ENCODE results near the gene KLRF2.

Gene KLRF2

GRCh38 chr12:9941838-9942237 is 60.5 kb downstream of the KLRF2 start:
- DNase-seq, result no peak

GRCh38 chr12:9943240-9943639 is 62.0 kb downstream of the KLRF2 start:
- peak; percentile 87 for DNase-seq

- DNase-seq, result no peak
Observed at GRCh38 chr12:9944391-9944790, 63.1 kb downstream of the KLRF2 start.
